Mesenchymal stem cell (in vitro differentiated cells and primary cell): ENCODE results near the gene CCDC28B.

Source experiments
- DNase-seq: peaks from one replicate; pipeline ENCODE4 v3.0.0-alpha.2; 2013
- H2AFZ ChIP-seq: one replicate; pipeline ENCODE4 v1.6.1; 2013; ENCODE audit warnings: low read depth, mild to moderate bottlenecking, control low read depth, inconsistent platforms, low read length, moderate library complexity
- H2AK5ac ChIP-seq: 2 replicates; pipeline ENCODE4 v1.6.1; 2013; ENCODE audit warnings: low read length, moderate library complexity, mild to moderate bottlenecking, inconsistent platforms; ENCODE audit not compliant: severe bottlenecking
- H2BK120ac ChIP-seq: one replicate; pipeline ENCODE4 v1.6.1; 2013; ENCODE audit warnings: low read depth, mild to moderate bottlenecking, inconsistent platforms, low read length, moderate library complexity
- H2BK12ac ChIP-seq, 2 experiments: one replicate each; pipeline ENCODE4 v1.6.1; 2013; ENCODE audit warnings: inconsistent platforms in 2 of 2, low read length in 2 of 2, mild to moderate bottlenecking in 2 of 2, moderate library complexity in 2 of 2, control low read depth in 1 of 2
- H2BK15ac ChIP-seq: one replicate; pipeline ENCODE4 v1.6.1; 2013; ENCODE audit warnings: mild to moderate bottlenecking, low read depth, inconsistent platforms; ENCODE audit not compliant: poor library complexity, severe bottlenecking
- H2BK5ac ChIP-seq: 2 replicates; pipeline ENCODE4 v1.6.1; 2013; ENCODE audit warnings: low read depth, mild to moderate bottlenecking, low read length, control low read depth, inconsistent platforms; ENCODE audit not compliant: poor library complexity, severe bottlenecking
- H3K14ac ChIP-seq, 2 experiments: one replicate each; pipeline ENCODE4 v1.6.1; 2013; ENCODE audit warnings: inconsistent platforms in 2 of 2, low read length in 2 of 2, control low read depth in 1 of 2, mild to moderate bottlenecking in 1 of 2, moderate library complexity in 1 of 2
- H3K18ac ChIP-seq, 2 experiments: one replicate each; pipeline ENCODE4 v1.6.1; 2013; ENCODE audit warnings: inconsistent platforms in 2 of 2, low read length in 2 of 2, control low read depth in 1 of 2, low read depth in 1 of 2, mild to moderate bottlenecking in 1 of 2
- H3K23ac ChIP-seq, 2 experiments: one replicate each; pipeline ENCODE4 v1.6.1; 2013; ENCODE audit warnings: inconsistent platforms in 2 of 2, low read length in 2 of 2, mild to moderate bottlenecking in 2 of 2, moderate library complexity in 2 of 2, control low read depth in 1 of 2
- H3K27ac ChIP-seq: 2 replicates; pipeline ENCODE4 v1.5.1; 2013; ENCODE audit warnings: mild to moderate bottlenecking, moderate library complexity, low read length, control low read depth, inconsistent platforms; ENCODE audit not compliant: poor library complexity, severe bottlenecking
- H3K27me3 ChIP-seq, 2 experiments: 2 replicates each; pipeline versions ENCODE4 v1.6.1 to v1.7.0; 2013; ENCODE audit warnings: low read length in 2 of 2, mild to moderate bottlenecking in 2 of 2, moderate library complexity in 2 of 2, control low read depth in 1 of 2, inconsistent platforms in 1 of 2; ENCODE audit not compliant: control insufficient read depth in 1 of 2, insufficient read depth in 1 of 2
- H3K36me3 ChIP-seq, 2 experiments: 2 replicates each; pipeline versions ENCODE4 v1.6.1 to v1.7.0; 2013; ENCODE audit warnings: low read length in 2 of 2, control low read depth in 1 of 2, inconsistent platforms in 1 of 2, low read depth in 1 of 2, mild to moderate bottlenecking in 1 of 2; ENCODE audit not compliant: insufficient read depth in 2 of 2, control insufficient read depth in 1 of 2
- H3K4ac ChIP-seq, 2 experiments: one replicate each; pipeline ENCODE4 v1.6.1; 2013; ENCODE audit warnings: inconsistent platforms in 2 of 2, low read length in 2 of 2, mild to moderate bottlenecking in 2 of 2, moderate library complexity in 2 of 2, control low read depth in 1 of 2, low read depth in 1 of 2
- H3K4me1 ChIP-seq: 2 replicates; pipeline ENCODE4 v1.6.1; 2013; ENCODE audit warnings: low read depth, low read length, control low read depth; ENCODE audit not compliant: control insufficient read depth, insufficient read depth
- H3K4me2 ChIP-seq: 2 replicates; pipeline ENCODE4 v1.6.1; 2013; ENCODE audit warnings: low read length, mild to moderate bottlenecking, inconsistent platforms; ENCODE audit not compliant: poor library complexity, severe bottlenecking
- H3K4me3 ChIP-seq, 2 experiments: 2 replicates each; pipeline versions ENCODE4 v1.5.1 to v1.7.0; 2013; ENCODE audit warnings: low read length in 2 of 2, mild to moderate bottlenecking in 2 of 2, control low read depth in 1 of 2, low read depth in 1 of 2; ENCODE audit not compliant: insufficient read depth in 1 of 2
- H3K79me1 ChIP-seq: replicated peaks from 2 replicates; pipeline ENCODE4 v1.6.1; 2013; ENCODE audit warnings: mild to moderate bottlenecking, control low read depth, low read length, inconsistent platforms; ENCODE audit not compliant: poor library complexity, severe bottlenecking
- H3K9ac ChIP-seq: 2 replicates; pipeline ENCODE4 v1.7.0; 2013; ENCODE audit warnings: mild to moderate bottlenecking, low read length, moderate library complexity
- H3K9me3 ChIP-seq: 2 replicates; pipeline ENCODE4 v1.7.0; 2013; ENCODE audit warnings: mild to moderate bottlenecking, low read length; ENCODE audit not compliant: control insufficient read depth
- H4K8ac ChIP-seq: one replicate; pipeline ENCODE4 v1.6.1; 2013; ENCODE audit warnings: inconsistent platforms, mild to moderate bottlenecking, low read length, moderate library complexity
- H4K91ac ChIP-seq: one replicate; pipeline ENCODE4 v1.6.1; 2013; ENCODE audit warnings: mild to moderate bottlenecking, low read length, inconsistent platforms
- WGBS: methylation state at CpG from one replicate; pipeline ENCODE4 v1.1.7; 2013; ENCODE audit warnings: mixed read lengths; 5-methylcytosine and 5-hydroxymethylcytosine counted together

CCDC28B gene

GRCh38 chr1:32197074-32197473 is 3.3 kb upstream of the CCDC28B start:
- Histone ChIP-seq H3K14ac (no peak overlapping the region), H2BK12ac (no peak overlapping the region), H3K27me3 (no peaks in the 10 kb centered on the region), H3K4me2 (no peak overlapping the region), H4K8ac (no peak overlapping the region), H3K9ac (no peak overlapping the region), H3K27ac (no peak overlapping the region), H3K4me1 (peaks cover 30% of the 10 kb centered on the region), H3K9me3 (no peaks in the 10 kb centered on the region), H3K4ac (no peak overlapping the region), H3K18ac (no peak overlapping the region), H3K4me3 (no peak overlapping the region), H2BK15ac (no peak overlapping the region), H3K79me1 (peaks cover 14% of the 10 kb centered on the region), H3K23ac (no peak overlapping the region), H4K91ac (no peak overlapping the region), H3K36me3 (peaks cover 59 to 66% of the 10 kb centered on the region in 2 experiments), H2BK120ac (no peak overlapping the region), H2BK5ac (no peak overlapping the region), H2AK5ac (no peak overlapping the region), H2AFZ (no peak overlapping the region)
- no peak for DNase-seq
- 100% methylated on average over 1 of the region's 1 CpG for WGBS

- no peak overlapping the region for H2BK15ac ChIP-seq
- H3K9ac ChIP-seq, result no peak overlapping the region
- H2BK12ac ChIP-seq, result no peak overlapping the region
- no peak overlapping the region for H3K14ac ChIP-seq
- H4K91ac ChIP-seq, result no peak overlapping the region
- H3K18ac ChIP-seq, result no peak overlapping the region
- no peak overlapping the region for H2BK5ac ChIP-seq
- H3K4ac ChIP-seq, result no peak overlapping the region
- H2AK5ac ChIP-seq, result no peak overlapping the region
- H3K79me1 ChIP-seq, result peaks cover 10% of the 10 kb centered on the region
- no peak for DNase-seq
- no peak overlapping the region for H4K8ac ChIP-seq
- no peak overlapping the region for H3K4me3 ChIP-seq
- no peaks in the 10 kb centered on the region for H3K27me3 ChIP-seq
- no peaks in the 10 kb centered on the region for H3K9me3 ChIP-seq
- peaks cover 52 to 58% of the 10 kb centered on the region in 2 experiments for H3K36me3 ChIP-seq
- no peak overlapping the region for H3K4me2 ChIP-seq
- H3K23ac ChIP-seq, result no peak overlapping the region
- no peak overlapping the region for H2BK120ac ChIP-seq
- H3K27ac ChIP-seq, result no peak overlapping the region
- no peak overlapping the region for H2AFZ ChIP-seq
- peaks cover 30% of the 10 kb centered on the region for H3K4me1 ChIP-seq
- WGBS, result 79% methylated on average over 5 of the region's 6 CpGs
Observed at GRCh38 chr1:32197837-32198236, 2.6 kb upstream of the CCDC28B start.

GRCh38 chr1:32198237-32199042 is 2.0 kb upstream of the CCDC28B start:
- Histone ChIP-seq H3K23ac (no peak overlapping the region), H3K4me2 (no peak overlapping the region), H3K9ac (no peak overlapping the region), H3K79me1 (peaks cover 6% of the 10 kb centered on the region), H2AK5ac (no peak overlapping the region), H4K91ac (no peak overlapping the region), H2BK120ac (no peak overlapping the region), H3K4ac (no peak overlapping the region), H3K27ac (no peak overlapping the region), H3K27me3 (no peaks in the 10 kb centered on the region), H2BK5ac (no peak overlapping the region), H2BK12ac (no peak overlapping the region), H2BK15ac (no peak overlapping the region), H4K8ac (no peak overlapping the region), H3K9me3 (no peaks in the 10 kb centered on the region), H2AFZ (no peak overlapping the region), H3K14ac (no peak overlapping the region), H3K4me3 (no peak overlapping the region), H3K36me3 (peaks cover 47 to 52% of the 10 kb centered on the region in 2 experiments), H3K4me1 (peaks cover 30% of the 10 kb centered on the region), H3K18ac (no peak overlapping the region)
- DNase-seq, result no peak
- 97% methylated on average over 3 of the region's 3 CpGs for WGBS

GRCh38 chr1:32199043-32199716 is 1.2 kb upstream of the CCDC28B start:
- H2BK12ac ChIP-seq, result no peak overlapping the region
- H3K14ac ChIP-seq, result peak overlapping the region in 1 of 2 experiments; percentile 11
- peak overlapping the region; percentile 88 for H3K9ac ChIP-seq
- peak overlapping the region in 1 of 2 experiments; percentile 84 for H3K4me3 ChIP-seq
- no peak overlapping the region for H3K23ac ChIP-seq
- peak overlapping the region; percentile 46 to 71 for H3K18ac ChIP-seq
- WGBS, result 86% methylated on average over 4 of the region's 4 CpGs
- peak overlapping the region; percentile 19 for H4K91ac ChIP-seq
- peaks cover 44 to 45% of the 10 kb centered on the region in 2 experiments for H3K36me3 ChIP-seq
- H2BK5ac ChIP-seq, result no peak overlapping the region
- no peak for DNase-seq
- no peak overlapping the region for H2BK15ac ChIP-seq
- no peak overlapping the region for H3K27ac ChIP-seq
- H2AFZ ChIP-seq, result no peak overlapping the region
- peak overlapping the region in 1 of 2 experiments; percentile 46 for H3K4ac ChIP-seq
- H2BK120ac ChIP-seq, result no peak overlapping the region
- H3K79me1 ChIP-seq, result peaks cover 6% of the 10 kb centered on the region
- H3K4me2 ChIP-seq, result no peak overlapping the region
- H3K27me3 ChIP-seq, result no peaks in the 10 kb centered on the region
- H4K8ac ChIP-seq, result peak overlapping the region; percentile 35
- H3K9me3 ChIP-seq, result no peaks in the 10 kb centered on the region
- peaks cover 30% of the 10 kb centered on the region for H3K4me1 ChIP-seq
- H2AK5ac ChIP-seq, result peak overlapping the region; percentile 33
